GM23338 (cell line): ENCODE results near the gene MGAT5.

Experiments used
- CREB1 ChIP-seq: fragments of 250-450 bp; sonication (Bioruptor Pico); IDR thresholded peaks from 2 replicates; pipeline ENCODE4 v1.5.0; 2020; ENCODE audit warnings: low read depth, mild to moderate bottlenecking, moderate library complexity
- CTCF ChIP-seq, 2 experiments: fragments of 200-600 bp in 1 of 2; sonication (generic) in 1 of 2; conservative IDR thresholded peaks; 2 replicates each; pipeline versions ENCODE4 v1.5.1 to v1.6.1; 2016 to 2017; ENCODE audit warnings: antibody characterized with exemption in 2 of 2, low read depth in 2 of 2, mild to moderate bottlenecking in 2 of 2, moderate library complexity in 1 of 2
- EZH2 ChIP-seq: fragments of 200-600 bp; sonication (generic); IDR thresholded peaks from one replicate; pipeline ENCODE4 v1.8.0; 2017; ENCODE audit warnings: antibody characterized with exemption, mild to moderate bottlenecking, low read depth; ENCODE audit not compliant: unreplicated experiment
- EZH2phosphoT487 ChIP-seq: fragments of 200-600 bp; sonication (generic); IDR thresholded peaks from one replicate; pipeline ENCODE4 v1.8.1; 2018; ENCODE audit warnings: antibody characterized with exemption; ENCODE audit not compliant: unreplicated experiment
- JUNB ChIP-seq: IDR thresholded peaks from one replicate; pipeline ENCODE4 v1.6.1; 2016; ENCODE audit warnings: antibody characterized with exemption; ENCODE audit not compliant: unreplicated experiment
- NANOG ChIP-seq: IDR thresholded peaks from 2 replicates; pipeline ENCODE4 v1.6.1; 2016; ENCODE audit warnings: antibody characterized with exemption, borderline replicate concordance
- POLR2AphosphoS5 ChIP-seq: IDR thresholded peaks from 2 replicates; pipeline ENCODE4 v1.6.1; 2016; ENCODE audit warnings: antibody characterized with exemption, low read depth
- REST ChIP-seq: IDR thresholded peaks from one replicate; pipeline ENCODE4 v1.6.1; 2018; ENCODE audit warnings: antibody characterized with exemption; ENCODE audit not compliant: unreplicated experiment
- STAT1 ChIP-seq: IDR thresholded peaks from one replicate; pipeline ENCODE4 v1.6.1; 2016; ENCODE audit warnings: antibody characterized with exemption; ENCODE audit not compliant: unreplicated experiment
- ZNF114 ChIP-seq: fragments of 250-450 bp; sonication (Bioruptor Pico); IDR thresholded peaks from 2 replicates; pipeline ENCODE4 v1.5.0; 2020; ENCODE audit warnings: mild to moderate bottlenecking, moderate library complexity
- ZNF331 ChIP-seq: fragments of 250-450 bp; sonication (Bioruptor Pico); IDR thresholded peaks from 2 replicates; pipeline ENCODE4 v1.5.0; 2020; ENCODE audit warnings: low read depth, mild to moderate bottlenecking, moderate library complexity
- ZNF462 ChIP-seq: fragments of 250-450 bp; sonication (Bioruptor Pico); IDR thresholded peaks from 2 replicates; pipeline ENCODE4 v1.5.0; 2020; ENCODE audit warnings: mild to moderate bottlenecking, moderate library complexity
- TF ChIP-seq, protein P1 (sequence below): IDR thresholded peaks from 2 replicates; pipeline ENCODE4 v1.6.1; 2016; ENCODE audit warnings: antibody characterized with exemption

DNA sequence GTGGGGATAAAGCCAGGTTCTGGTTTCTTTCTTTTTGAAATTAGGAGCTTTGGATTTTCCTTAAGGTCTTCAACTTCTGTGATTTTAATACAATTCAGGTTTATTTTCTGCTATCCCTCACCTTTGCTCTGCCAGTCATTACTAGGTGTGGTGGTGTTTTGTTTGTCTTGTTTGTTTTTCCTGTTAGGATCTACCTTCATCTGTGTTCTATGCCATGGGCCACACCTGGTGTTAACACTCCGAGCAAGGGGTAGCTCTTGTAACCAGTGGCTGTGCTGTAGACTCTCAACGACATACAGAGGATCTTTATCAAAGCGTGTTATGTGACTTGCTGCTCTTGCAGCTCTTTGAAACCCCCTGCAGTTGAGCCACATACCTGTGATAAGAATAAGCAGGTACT is 38.6 kb downstream of the MGAT5 start:
- no peak for TF ChIP-seq POLR2AphosphoS5
- no peak for TF ChIP-seq CTCF (conservative IDR thresholded peaks at IDR 0.05; ENCODE audit: low read depth in 2 of 2)
- no peak for TF ChIP-seq EZH2
- TF ChIP-seq REST = no peak
- no peak for TF ChIP-seq JUNB
- TF ChIP-seq CREB1 (CRISPR knock-in tag) = no peak
- TF ChIP-seq EZH2phosphoT487 = no peak
- no peak for TF ChIP-seq NANOG
- TF ChIP-seq ZNF331 = no peak
- TF ChIP-seq, protein P1, sequence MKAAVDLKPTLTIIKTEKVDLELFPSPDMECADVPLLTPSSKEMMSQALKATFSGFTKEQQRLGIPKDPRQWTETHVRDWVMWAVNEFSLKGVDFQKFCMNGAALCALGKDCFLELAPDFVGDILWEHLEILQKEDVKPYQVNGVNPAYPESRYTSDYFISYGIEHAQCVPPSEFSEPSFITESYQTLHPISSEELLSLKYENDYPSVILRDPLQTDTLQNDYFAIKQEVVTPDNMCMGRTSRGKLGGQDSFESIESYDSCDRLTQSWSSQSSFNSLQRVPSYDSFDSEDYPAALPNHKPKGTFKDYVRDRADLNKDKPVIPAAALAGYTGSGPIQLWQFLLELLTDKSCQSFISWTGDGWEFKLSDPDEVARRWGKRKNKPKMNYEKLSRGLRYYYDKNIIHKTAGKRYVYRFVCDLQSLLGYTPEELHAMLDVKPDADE = no peak
- TF ChIP-seq ZNF114 (CRISPR knock-in tag) = no peak
- no peak for TF ChIP-seq STAT1
- no peak for TF ChIP-seq ZNF462 (CRISPR knock-in tag)
